ENCODE data around the gene GLOD5. TPM values are rescaled to one million over a fixed set of nuclear protein-coding genes. Genes with fewer than 3 reads are reported as not detected.
"Not testable (repeated sequence)": the region's sequence is repeated elsewhere in the genome, so short reads cannot be mapped to it uniquely, and the experiment has no call there.

The GLOD5 gene
- polyA plus RNA-seq, 3 donors: 1.3 to 1.6 (median 1.4) TPM

DNA sequence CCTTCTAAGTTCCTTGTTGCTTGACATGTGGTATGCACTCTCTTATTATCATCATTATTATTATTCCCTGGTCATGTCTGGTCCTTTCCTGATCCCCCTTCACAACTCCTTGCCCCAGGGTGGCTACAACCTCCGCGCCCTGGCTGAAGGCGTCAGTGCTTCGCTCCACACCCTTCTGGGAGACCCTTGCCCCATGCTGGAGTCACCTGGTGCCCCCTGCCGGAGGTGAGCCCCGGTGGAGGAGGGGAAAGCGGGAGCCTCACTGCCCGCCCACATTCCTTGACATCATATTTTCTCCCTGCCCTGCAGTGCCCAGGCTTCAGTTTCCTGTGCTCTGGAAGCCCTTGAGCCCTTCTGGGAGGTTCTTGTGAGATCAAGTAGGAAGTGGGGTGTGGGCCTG, 53.7 kb downstream of the GLOD5 start:
- no peak for DNase-seq (ENCODE audit: extremely low read depth in 1 of 11, low read depth in 9 of 11, low spot score in 4 of 11)

DNA sequence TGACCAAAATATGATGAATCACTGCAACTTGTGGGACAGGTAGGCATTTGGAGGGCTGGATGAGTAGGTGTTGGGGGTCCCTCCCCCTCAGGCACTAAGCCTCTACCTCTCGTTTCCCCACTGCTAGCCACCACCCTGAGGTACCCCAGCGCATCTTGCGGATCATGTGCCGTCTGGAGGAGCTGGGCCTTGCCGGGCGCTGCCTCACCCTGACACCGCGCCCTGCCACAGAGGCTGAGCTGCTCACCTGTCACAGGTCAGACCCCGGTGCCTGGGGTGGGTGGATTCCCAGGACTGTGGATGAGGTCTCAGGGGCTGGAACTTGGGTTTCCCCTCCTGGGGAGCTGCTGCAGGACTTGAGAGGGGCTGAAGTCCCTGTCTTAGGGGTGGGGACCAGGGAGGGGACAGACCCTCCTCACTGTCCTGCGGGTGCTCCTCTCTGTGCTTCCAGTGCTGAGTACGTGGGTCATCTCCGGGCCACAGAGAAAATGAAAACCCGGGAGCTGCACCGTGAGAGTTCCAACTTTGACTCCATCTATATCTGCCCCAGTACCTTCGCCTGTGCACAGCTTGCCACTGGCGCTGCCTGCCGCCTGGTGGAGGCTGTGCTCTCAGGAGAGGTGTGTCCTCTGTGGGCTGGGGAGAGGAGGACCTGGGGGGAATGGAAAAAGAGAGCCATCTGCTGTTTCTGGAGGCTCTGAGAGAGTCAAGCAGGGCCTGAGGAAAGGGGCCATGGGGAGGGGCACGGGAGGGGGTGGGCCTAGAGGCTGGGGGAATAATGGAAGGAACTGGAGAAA, 54.7 kb downstream of the GLOD5 start:
- DNase-seq (ENCODE audit: extremely low read depth in 1 of 11, low read depth in 9 of 11, low spot score in 4 of 11): no peak

DNA sequence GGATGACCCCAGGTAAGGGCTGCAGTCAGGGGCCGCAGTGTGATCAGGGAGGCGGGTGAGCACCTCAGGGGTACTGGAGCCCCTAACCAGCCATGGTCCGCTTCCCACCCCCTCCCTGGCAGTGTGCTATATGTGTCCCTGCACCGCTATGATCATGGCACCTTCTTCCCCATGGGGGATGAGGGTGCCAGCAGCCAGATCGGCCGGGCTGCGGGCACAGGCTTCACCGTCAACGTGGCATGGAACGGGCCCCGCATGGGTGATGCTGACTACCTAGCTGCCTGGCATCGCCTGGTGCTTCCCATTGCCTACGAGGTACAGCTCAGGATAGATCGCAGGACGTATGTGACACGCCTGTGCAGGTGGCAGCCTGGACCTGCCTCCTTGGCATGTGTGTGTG, 56.6 kb downstream of the GLOD5 start:
- DNase-seq (ENCODE audit: extremely low read depth in 1 of 11, low read depth in 9 of 11, low spot score in 4 of 11): no peak

DNA sequence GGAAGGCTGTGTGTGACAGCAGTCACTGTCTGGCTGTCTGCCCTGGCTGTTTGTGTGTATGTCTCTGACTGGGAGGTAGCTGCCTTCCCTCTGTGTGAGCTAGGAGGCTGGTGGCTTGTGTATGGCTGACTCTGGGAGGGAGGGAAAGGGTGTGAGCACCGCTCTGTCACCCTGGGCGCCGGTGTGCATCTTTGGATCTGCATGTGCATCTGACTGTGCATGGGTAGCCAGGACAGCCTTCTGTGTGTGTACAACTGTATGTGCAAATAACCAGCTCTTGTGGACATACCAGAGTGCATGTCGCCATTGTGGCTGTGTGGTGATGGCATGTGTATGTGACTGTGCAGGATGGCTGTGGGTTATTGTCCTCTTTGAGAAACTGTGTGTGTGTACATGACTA, 57.3 kb downstream of the GLOD5 start:
- DNase-seq (ENCODE audit: extremely low read depth in 1 of 11, low read depth in 9 of 11, low spot score in 4 of 11): no peak

DNA sequence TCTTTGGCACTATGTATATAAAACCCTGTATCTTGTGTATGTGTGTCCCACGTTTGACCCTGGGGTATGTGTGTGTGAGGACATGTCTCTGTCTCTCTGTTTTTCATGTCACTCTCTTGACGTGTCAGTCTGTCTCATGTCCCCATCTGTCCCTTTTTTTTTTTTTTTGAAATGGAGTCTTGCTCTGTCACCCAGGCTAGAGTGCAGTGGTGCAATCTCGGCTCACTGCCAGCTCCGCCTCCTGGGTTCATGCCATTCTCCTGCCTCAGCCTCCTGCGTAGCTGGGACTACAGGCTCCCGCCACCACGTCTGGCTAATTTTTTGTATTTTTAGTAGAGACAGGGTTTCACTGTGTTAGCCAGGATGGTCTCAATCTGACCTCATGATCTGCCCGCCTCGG, 57.8 kb downstream of the GLOD5 start:
- not testable (repeated sequence) for DNase-seq (ENCODE audit: extremely low read depth in 1 of 11, low read depth in 9 of 11, low spot score in 4 of 11)

DNA sequence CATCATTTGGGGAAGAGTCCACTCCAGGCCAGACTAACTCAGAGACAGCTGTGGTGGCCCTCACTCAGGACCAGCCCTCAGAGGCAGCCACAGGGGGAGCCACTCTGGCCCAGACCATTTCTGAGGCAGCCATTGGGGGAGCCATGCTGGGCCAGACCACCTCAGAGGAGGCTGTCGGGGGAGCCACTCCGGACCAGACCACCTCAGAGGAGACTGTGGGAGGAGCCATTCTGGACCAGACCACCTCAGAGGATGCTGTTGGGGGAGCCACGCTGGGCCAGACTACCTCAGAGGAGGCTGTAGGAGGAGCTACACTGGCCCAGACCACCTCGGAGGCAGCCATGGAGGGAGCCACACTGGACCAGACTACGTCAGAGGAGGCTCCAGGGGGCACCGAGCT, 61.5 kb downstream of the GLOD5 start:
- no peak for DNase-seq (ENCODE audit: extremely low read depth in 1 of 11, low read depth in 9 of 11, low spot score in 4 of 11)

Other genes starting within 250 kb of the GLOD5 start
- 10 to 100 TPM; 71.6 to 76.1 (median 75.9) TPM for gene EBP, start 239.9 kb upstream of the GLOD5 start, polyA plus RNA-seq (ENCODE audit: insufficient read length in 3 of 3)
- 10 to 100 TPM in 1 of 3 donors, 1 to 10 TPM in 2; 7.6 to 12.8 (median 9.5) TPM for gene TBC1D25, start 222.0 kb upstream of the GLOD5 start, polyA plus RNA-seq (ENCODE audit: insufficient read length in 3 of 3)
- gene RBM3, start 187.3 kb upstream of the GLOD5 start, polyA plus RNA-seq (ENCODE audit: insufficient read length in 3 of 3): 100 to 1,000 TPM; 288 to 387 (median 312) TPM
- gene WDR13, start 164.3 kb upstream of the GLOD5 start, polyA plus RNA-seq (ENCODE audit: insufficient read length in 3 of 3): 100 to 1,000 TPM; 118 to 157 (median 145) TPM
- 1 to 10 TPM; 3.0 to 5.5 (median 3.9) TPM for gene WAS, start 77.9 kb upstream of the GLOD5 start, polyA plus RNA-seq (ENCODE audit: insufficient read length in 3 of 3)
- 1 to 10 TPM; 5.5 to 7.6 (median 6.0) TPM for gene SUV39H1, start 65.0 kb upstream of the GLOD5 start, polyA plus RNA-seq (ENCODE audit: insufficient read length in 3 of 3)
- under 1 TPM; 0.45 to 0.76 (median 0.66) TPM for gene GATA1, start 24.8 kb downstream of the GLOD5 start, polyA plus RNA-seq (ENCODE audit: insufficient read length in 3 of 3)
- 100 to 1,000 TPM; 162 to 223 (median 184) TPM for gene HDAC6, start 40.3 kb downstream of the GLOD5 start, polyA plus RNA-seq (ENCODE audit: insufficient read length in 3 of 3)
- gene ERAS, start 64.8 kb downstream of the GLOD5 start, polyA plus RNA-seq (ENCODE audit: insufficient read length in 3 of 3): under 1 TPM; 0.16 to 0.18 (median 0.16) TPM
- 10 to 100 TPM in 2 of 3 donors, 1 to 10 TPM in 1; 3.9 to 28.1 (median 13.6) TPM for gene PCSK1N, start 73.9 kb downstream of the GLOD5 start, polyA plus RNA-seq (ENCODE audit: insufficient read length in 3 of 3)
- 10 to 100 TPM; 33.6 to 46.5 (median 44.3) TPM for gene TIMM17B, start 136.0 kb downstream of the GLOD5 start, polyA plus RNA-seq (ENCODE audit: insufficient read length in 3 of 3)
- 10 to 100 TPM; 67.9 to 83.2 (median 78.8) TPM for gene PQBP1, start 136.2 kb downstream of the GLOD5 start, polyA plus RNA-seq (ENCODE audit: insufficient read length in 3 of 3)
- gene SLC35A2, start 149.9 kb downstream of the GLOD5 start, polyA plus RNA-seq (ENCODE audit: insufficient read length in 3 of 3): 10 to 100 TPM; 30.0 to 33.7 (median 33.6) TPM
- 1 to 10 TPM; 5.4 to 8.6 (median 7.5) TPM for gene PIM2, start 157.3 kb downstream of the GLOD5 start, polyA plus RNA-seq (ENCODE audit: insufficient read length in 3 of 3)
- gene OTUD5, start 195.9 kb downstream of the GLOD5 start, polyA plus RNA-seq (ENCODE audit: insufficient read length in 3 of 3): 10 to 100 TPM; 60.7 to 66.1 (median 65.5) TPM
- gene KCND1, start 210.1 kb downstream of the GLOD5 start, polyA plus RNA-seq (ENCODE audit: insufficient read length in 3 of 3): 1 to 10 TPM; 2.2 to 3.2 (median 2.9) TPM
- gene GRIPAP1, start 240.5 kb downstream of the GLOD5 start, polyA plus RNA-seq (ENCODE audit: insufficient read length in 3 of 3): 10 to 100 TPM; 48.3 to 72.7 (median 51.4) TPM